GM18870 (cell line): ENCODE data around the gene FSHR.

Source experiments
- ATAC-seq: cut with Tn5 transposase; IDR thresholded peaks from one replicate; pipeline ENCODE4 v1.9.1; 2021; ENCODE audit warnings: moderate library complexity; ENCODE audit not compliant: unreplicated experiment

Gene FSHR

DNA sequence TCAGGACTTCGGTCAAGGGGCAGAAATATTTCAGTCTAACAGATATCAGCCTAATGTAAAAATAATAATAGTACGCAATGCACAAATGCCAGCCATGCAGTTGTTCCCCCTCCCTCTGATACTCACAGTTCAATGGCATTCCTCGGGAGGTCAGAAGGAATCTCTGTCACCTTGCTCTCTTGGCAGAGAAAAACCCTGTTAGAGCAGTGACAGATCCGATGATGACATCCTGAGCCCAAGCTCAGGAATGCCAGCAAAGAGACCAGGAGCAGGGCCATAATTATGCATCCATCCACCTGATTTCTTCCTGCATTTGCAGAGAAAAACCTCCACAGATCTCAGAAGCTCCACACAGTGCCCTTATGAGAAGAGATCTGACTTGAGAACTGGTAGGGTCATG lies at the start of gene FSHR:
FSHR (minus strand) TSS at position 376 of the 400 bp plus-strand sequence; CDS start at position 278, 98 bp downstream.
- no peak for ATAC-seq

- no peak for ATAC-seq
These were observed 45.0 kb upstream of the FSHR start for GRCh38 chr2:49199266-49199665.

DNA sequence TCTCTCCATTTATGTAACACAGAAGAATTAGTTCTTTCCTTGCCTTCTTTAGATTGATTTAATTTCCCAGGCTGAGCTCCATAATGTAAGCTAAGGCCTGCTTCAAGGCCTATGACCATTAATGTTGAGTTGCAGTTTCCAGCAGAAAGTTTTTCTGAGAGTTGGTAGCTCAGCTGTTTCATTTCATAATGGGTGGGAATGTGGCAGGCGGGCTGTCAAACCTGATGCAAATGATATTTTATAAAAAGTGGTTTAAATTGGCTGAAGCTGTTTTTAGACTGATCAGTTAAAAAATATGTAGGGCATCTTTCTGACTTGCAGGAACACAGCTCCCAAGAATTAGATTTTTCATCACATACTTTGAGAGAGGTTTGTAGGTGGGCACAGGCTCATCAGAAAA lies 40.4 kb upstream of the FSHR start:
- no peak for ATAC-seq

GRCh38 chr2:49192036-49192435 lies 37.7 kb upstream of the FSHR start:
- no peak for ATAC-seq

DNA sequence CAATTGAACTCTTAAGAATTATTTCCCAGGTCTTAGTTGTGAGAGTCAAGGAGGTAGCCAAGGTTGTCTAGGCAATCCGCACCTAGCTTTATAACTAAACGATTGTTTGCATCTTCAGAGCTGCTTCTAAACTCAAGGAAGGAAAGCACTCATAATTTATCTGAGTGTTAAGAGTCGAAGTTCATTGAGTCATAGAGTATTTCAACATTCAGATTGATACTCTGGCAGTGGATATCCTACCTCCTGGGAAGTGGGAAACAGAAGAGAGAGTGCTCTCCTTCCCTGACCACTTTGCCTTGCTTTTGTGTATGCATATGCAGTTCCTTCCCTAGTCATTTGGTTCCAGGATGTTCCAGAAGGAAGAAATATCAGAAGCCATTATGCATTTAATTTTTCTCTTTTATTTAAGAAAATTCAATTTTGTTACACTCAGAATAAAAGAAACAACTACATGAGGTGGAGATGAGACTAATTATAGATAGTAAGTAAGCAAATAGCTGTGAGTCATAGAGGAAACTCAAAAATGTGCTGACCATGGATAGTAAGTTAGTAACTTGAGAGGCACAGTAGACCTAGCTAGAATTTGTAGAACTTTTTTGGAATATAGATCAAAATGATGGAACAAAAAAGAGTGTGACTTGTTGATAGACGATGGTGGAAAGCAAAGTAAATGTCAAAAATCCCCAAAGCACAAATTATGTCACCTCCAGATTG lies 35.4 kb upstream of the FSHR start:
- no peak for ATAC-seq

- no peak for ATAC-seq
These were observed 31.8 kb upstream of the FSHR start for GRCh38 chr2:49186050-49186648.

DNA sequence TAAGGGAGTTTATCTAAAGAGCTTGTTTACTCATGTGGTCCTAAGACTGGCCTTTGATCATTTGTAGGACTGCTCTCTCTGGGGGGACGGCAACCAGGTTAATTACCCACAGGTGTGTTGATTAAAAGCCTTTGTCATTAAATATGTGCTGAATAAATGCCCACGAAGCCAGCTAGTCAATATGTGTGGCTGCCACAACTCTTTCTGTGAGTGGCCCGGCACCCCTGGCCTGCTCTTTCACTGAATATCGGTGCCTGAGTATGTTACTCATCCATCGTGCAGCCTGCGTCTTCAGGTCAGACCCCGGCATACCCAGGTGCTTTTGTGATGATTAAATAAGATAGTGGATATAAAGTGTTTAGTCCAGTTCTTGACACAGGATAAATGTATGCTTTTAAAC lies 24.3 kb upstream of the FSHR start:
- ATAC-seq: no peak

DNA sequence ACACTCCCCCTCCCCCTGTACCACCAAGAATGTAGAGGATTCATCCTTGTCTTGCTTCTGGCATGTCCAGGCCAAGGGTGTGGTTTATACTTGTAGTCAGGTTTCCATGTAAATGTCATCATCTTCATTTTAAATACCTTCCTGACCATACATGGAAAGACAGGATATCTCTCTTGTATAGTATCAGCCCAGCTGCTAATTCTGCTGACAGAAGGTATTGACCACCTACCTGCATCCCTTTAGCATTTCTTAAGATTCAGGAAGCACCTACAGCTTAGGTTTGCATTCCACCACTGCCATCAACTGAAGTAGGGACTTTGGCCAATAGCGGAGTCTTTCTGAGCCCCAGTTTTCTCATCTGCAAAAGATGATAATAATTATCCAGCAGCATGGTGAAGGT lies 22.9 kb upstream of the FSHR start:
- ATAC-seq: no peak

DNA sequence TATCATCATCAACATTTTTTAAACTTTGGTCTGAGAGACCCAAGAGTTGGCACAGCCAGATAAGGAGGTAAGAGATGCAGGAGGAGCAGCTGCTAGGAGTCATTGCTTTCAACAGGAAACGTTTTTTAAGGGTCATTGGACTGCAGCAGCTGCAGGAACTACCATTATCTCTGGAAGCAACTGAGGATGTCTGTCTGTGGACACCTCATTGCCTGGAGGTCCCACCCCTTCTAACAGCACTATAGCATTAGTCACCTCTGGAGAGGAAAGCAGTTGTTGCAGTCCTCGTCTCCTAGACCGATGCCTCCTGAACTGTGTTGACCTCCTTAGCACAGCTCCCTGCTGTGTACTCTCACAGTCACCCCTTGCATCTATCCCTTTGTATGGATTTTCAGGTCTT lies 21.5 kb upstream of the FSHR start:
- no peak for ATAC-seq

DNA sequence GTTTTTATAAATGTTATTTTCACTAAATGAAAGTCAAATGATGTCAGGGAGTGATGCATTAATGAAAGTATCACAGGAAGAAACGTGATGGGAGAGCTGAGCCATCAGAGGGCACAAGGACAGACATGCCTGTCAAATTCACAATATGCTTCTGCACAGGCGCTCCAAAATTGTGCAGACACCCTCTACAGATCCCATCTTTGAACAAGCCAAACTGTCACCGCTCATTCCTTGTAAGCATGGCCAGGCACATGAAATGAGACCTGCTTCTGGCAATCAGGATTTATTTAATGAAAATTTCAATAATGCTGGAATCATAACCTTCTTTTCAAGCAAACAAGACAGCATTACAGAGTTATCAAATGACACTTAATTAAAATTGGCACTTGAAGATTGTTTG lies 20.4 kb upstream of the FSHR start:
- no peak for ATAC-seq

GRCh38 chr2:49167131-49167530 lies 12.8 kb upstream of the FSHR start:
- ATAC-seq: no peak

DNA sequence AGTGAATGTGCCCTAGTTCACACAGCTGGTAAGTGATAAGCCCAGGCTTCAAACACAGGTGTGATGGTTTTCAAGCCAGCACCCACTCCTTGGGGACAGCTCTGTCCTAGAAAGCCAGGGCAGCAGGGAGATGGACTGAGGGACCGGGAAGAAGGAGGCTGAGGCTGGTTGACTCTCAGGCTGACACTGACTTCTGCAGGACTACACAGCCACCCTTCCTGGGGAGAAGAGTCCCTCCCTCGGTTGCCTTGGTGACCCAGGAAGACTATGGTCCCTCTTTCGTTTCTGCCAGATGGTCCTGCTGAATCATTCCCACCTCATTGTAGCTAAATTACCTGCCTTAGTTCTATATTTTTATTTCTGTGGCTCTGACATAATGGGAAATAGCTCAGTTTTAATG lies 11.3 kb upstream of the FSHR start:
- ATAC-seq: no peak

- ATAC-seq: no peak
These were observed 10.4 kb upstream of the FSHR start for GRCh38 chr2:49164729-49165128.

- ATAC-seq: no peak
These were observed 7.8 kb upstream of the FSHR start for GRCh38 chr2:49162151-49162550.

DNA sequence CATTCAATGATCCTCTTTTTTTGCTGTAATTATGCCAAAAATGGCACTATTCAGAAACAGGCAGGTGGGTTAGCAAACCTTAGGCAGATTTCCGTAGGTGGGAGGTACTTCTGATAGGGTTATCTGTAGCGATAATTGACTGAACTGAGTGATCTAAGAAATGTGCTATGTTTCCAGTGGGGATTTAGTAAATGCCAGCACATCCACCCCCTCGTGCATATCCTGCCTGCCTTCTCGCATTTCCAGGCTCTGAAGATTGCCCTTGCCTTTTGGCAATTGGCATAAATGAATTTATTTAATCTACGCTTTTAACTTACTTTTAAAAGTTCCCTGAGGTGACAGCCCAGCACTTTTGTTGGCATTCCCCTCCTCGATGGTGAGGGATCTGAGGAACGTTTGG lies 576 bp upstream of the FSHR start:
- ATAC-seq: no peak

GRCh38 chr2:49153252-49153651 lies 1.1 kb downstream of the FSHR start:
- ATAC-seq: no peak

DNA sequence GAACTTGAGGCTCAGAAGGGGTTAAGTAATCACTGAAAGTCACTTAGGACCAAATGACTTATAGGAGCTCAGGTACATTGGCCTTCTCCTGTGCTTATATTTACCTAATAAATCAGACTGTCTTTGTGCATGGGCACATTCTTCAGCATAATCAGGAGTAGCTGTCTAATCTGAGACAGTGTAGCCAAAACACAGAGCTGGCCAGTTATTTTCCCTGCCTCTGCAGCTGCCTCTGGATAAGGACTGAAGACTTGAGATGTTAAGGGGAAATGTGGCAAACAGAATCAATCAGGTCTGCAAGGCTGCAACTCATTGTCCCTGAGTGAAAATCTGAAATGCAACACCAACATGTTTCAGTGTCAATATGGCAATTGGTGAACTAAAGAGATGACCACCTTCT lies 1.5 kb downstream of the FSHR start:
- ATAC-seq: no peak

- no peak for ATAC-seq
These were observed 7.9 kb downstream of the FSHR start for GRCh38 chr2:49146401-49146800.

- ATAC-seq: no peak
These were observed 22.5 kb downstream of the FSHR start for GRCh38 chr2:49131801-49132200.

DNA sequence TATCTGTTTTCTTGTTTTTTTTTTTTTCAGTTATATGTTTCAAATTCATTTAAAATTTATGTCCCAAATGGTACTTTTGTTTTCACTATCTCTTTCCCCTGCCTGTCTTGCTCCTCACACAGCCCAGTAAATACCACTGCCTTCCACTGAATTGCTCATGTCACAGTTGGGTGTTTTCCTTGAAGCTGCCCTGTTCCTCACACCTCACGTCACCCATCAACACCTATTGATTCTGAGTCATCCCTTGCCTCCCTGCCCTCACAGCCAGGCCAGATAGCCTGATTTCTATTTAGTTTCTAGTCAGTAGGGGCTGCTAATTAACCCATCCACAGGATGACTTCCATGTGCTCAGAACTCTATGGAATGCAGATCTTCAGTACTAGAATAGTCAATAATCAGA lies 25.3 kb downstream of the FSHR start:
- peak; percentile 98 for ATAC-seq

- ATAC-seq: no peak
These were observed 30.7 kb downstream of the FSHR start for GRCh38 chr2:49123600-49123999.

DNA sequence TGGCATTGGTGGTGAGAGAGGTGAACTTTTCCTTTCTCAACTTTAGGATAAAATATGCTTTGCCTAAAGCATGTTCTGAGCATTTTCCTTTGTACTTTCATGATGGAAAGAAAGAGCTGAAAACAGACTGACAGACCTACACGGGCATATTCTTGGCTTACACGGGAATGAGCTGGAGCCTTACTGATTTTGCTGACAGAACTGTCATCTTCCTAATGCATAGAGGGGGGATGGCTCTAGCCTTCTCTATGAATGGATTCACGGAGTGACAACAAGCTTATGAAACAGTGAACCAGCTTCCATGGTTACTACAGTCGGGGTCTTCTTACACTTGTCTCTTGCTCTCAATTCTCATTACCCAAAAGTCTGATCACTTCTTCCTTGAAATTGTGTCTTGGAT lies 32.2 kb downstream of the FSHR start:
- ATAC-seq: no peak

DNA sequence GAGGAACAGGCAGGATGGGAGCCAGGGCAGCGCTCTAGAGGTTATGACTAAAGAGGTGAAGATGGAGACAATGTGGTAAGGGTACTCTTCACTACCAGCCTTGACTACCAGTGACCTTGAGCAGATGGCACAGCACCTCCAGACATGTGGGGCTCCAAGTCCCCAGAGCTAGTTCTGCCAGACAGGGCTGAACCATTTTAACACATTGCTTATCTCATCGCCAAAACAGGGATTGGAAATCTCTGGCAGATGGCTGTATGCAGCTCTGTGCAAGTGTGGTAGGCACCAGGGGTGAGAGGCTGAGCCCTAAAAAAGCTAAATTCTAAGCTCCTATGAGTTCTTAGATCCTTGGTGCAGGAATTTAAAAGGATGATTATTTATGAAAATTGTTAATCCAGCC lies 41.3 kb downstream of the FSHR start:
- no peak for ATAC-seq
